AG04450 (cell line): ENCODE data around the gene VSIG4. TPM values are rescaled to one million over a fixed set of nuclear protein-coding genes. Genes with fewer than 3 reads are reported as not detected.

Source experiments
- CTCF ChIA-PET: fragments of 300-600, 350-600 bp; formaldehyde crosslinking; extraction: SDS; loops from one replicate; lab custom pipeline; 2022; ENCODE audit warnings: antibody characterized with exemption, inconsistent platforms; lab: Charles Lee
- POLR2A ChIA-PET: fragments of 350-600 bp; formaldehyde crosslinking; extraction: SDS; loops from one replicate; lab custom pipeline; 2021; ENCODE audit warnings: antibody characterized with exemption, inconsistent platforms; lab: Yijun Ruan, JAX
- DNase-seq: peaks from one replicate; pipeline ENCODE4 v3.0.0-alpha.2; 2011; ENCODE audit warnings: low read depth, low spot score
- H3K27ac ChIP-seq: one replicate; pipeline ENCODE4 v1.5.1; 2012; ENCODE audit warnings: low read depth, low read length, control low read depth
- H3K27me3 ChIP-seq: one replicate; pipeline ENCODE4 v1.6.0; 2012; ENCODE audit warnings: low read length; ENCODE audit not compliant: control insufficient read depth, insufficient read depth
- H3K4me3 ChIP-seq: 2 replicates; pipeline ENCODE4 v1.5.1; 2011; ENCODE audit warnings: mild to moderate bottlenecking, low read depth, low read length, control low read depth
- H3K9me3 ChIP-seq: 2 replicates; pipeline ENCODE4 v1.5.1; 2012; ENCODE audit warnings: low read length; ENCODE audit not compliant: control insufficient read depth, insufficient read depth
- polyA plus RNA-seq: library from polyadenylated mRNA; depleted of rRNA; stranded (reverse); fragments of >200 nt; gene quantifications from 2 replicates; pipeline ENCODE4 v1.2.3, GENCODE V29; 2011
- TF ChIP-seq, protein P1 (sequence below): IDR thresholded peaks from 2 replicates; pipeline ENCODE4 v1.5.1; 2011; ENCODE audit warnings: low read depth, low read length, control low read depth, inconsistent platforms

VSIG4 gene
- polyA plus RNA-seq, 1 experiment, result not detected

GRCh38 chrX:66021765-66022631 is 17.9 kb downstream of the VSIG4 start:
- DNase-seq, result no peak
- Histone ChIP-seq H3K27ac (no peak overlapping the region), H3K27me3 (no peaks in the 10 kb centered on the region), H3K9me3 (no peaks in the 10 kb centered on the region), H3K4me3 (no peak overlapping the region)
- POLR2A ChIA-PET, result no interaction called here
- TF ChIP-seq, protein P1, sequence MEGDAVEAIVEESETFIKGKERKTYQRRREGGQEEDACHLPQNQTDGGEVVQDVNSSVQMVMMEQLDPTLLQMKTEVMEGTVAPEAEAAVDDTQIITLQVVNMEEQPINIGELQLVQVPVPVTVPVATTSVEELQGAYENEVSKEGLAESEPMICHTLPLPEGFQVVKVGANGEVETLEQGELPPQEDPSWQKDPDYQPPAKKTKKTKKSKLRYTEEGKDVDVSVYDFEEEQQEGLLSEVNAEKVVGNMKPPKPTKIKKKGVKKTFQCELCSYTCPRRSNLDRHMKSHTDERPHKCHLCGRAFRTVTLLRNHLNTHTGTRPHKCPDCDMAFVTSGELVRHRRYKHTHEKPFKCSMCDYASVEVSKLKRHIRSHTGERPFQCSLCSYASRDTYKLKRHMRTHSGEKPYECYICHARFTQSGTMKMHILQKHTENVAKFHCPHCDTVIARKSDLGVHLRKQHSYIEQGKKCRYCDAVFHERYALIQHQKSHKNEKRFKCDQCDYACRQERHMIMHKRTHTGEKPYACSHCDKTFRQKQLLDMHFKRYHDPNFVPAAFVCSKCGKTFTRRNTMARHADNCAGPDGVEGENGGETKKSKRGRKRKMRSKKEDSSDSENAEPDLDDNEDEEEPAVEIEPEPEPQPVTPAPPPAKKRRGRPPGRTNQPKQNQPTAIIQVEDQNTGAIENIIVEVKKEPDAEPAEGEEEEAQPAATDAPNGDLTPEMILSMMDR, result no peak
- CTCF ChIA-PET, result interaction anchor here (0.7 kb wide), 1 partner anchor 1999 kb away, joined by 3 read pairs; no protein-coding TSS in a partner anchor

DNA sequence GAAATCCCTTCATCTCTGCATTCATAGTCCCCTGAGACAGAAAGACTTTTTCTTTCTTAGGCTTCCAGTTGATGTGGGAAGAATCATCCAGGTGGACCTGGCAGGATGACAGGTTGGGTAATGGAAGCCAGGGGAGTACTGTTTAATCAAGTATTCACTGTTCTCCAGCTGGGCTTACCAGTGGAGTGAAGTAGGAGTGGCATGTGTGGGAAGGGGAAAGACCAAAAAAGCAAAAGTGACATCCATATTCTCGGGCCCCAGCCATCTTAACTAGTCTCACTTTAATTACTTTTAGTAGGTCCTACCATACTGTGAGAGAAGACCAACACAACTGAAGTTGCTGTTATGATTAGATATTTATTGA is 18.5 kb downstream of the VSIG4 start:
- TF ChIP-seq, protein P1, result no peak
- no peak overlapping the region for H3K4me3 ChIP-seq
- no peak overlapping the region for H3K27ac ChIP-seq
- DNase-seq, result no peak
- H3K27me3 ChIP-seq, result no peaks in the 10 kb centered on the region
- POLR2A ChIA-PET, result no interaction called here
- CTCF ChIA-PET, result no interaction called here
- H3K9me3 ChIP-seq, result no peaks in the 10 kb centered on the region

DNA sequence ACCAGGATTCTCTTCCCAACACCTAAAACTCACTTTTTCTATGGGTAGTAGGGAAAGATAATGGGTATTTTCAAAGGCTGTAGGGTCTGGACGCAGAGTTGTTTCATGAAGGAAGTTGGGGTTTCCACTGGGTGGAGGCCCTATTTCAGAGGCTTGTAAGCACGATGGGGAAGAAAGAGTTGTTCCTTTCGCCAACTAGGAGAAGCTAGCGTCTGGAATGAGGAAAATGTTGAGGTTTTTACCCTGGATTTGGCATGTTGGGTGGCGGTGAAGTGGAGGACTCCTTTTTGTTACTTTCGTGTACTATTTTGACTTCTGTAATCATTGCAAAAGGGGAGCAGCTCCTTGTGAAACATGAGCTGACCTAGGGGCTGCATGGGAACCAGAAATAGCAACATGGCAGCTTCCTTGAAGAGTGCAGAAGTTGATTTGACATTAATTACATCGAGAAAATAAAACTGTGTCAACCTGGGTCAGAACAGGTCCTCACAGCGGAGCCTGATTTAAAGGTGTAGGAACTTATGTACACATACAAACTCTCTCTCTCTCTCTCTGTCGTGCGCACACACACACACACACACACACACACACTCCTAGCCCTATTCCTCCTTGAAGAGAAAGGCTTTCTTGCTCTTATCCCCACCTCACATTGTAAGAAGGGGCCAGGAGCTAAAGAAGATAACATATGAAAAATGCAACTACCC is 19.1 kb downstream of the VSIG4 start:
- H3K27ac ChIP-seq, result no peak overlapping the region
- no peak overlapping the region for H3K4me3 ChIP-seq
- no peak for DNase-seq
- POLR2A ChIA-PET, result no interaction called here
- H3K27me3 ChIP-seq, result no peaks in the 10 kb centered on the region
- no peaks in the 10 kb centered on the region for H3K9me3 ChIP-seq
- CTCF ChIA-PET, result no interaction called here
- TF ChIP-seq, protein P1, result no peak

DNA sequence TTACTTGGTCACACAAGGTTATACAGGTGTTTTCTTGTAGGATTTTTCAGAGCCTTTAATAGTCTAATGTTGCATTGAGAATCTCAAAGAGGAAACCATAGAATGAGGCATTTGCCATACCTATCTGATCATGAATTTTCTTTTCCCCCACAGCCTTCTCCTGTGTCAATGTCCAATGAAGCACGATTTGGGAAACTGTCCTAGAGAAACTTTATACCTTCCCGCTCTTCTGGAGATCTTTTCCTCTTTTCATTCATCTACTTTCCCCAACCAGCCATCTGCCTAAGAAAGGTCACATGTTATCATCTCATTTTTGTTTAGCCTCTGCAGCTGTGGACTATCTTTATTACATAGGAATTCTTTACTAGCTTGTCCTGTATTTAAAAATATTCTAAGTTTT is 19.9 kb downstream of the VSIG4 start:
- ChIA-PET POLR2A (no interaction called here), CTCF (no interaction called here)
- DNase-seq, result no peak
- Histone ChIP-seq H3K4me3 (no peak overlapping the region), H3K27ac (no peak overlapping the region), H3K9me3 (no peaks in the 10 kb centered on the region), H3K27me3 (no peaks in the 10 kb centered on the region)
- TF ChIP-seq, protein P1, result no peak

DNA sequence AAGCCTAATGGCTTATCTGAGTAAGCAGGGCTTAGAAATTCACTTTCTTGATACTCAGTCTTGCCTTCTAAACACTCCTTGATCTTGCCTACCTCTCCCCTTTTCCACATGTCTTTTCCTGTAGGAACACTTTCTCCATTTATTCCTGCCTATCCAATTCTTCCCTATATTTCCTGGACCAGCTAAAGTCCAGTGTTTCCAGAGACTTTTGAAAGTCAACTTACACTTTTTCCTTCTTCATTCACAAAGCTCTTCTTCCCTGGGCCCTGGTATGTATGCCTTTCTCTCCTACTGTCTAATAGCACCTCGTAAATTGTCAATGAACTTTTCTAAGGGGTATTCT is 20.6 kb downstream of the VSIG4 start:
- H3K27ac ChIP-seq, result no peak overlapping the region
- no peak for DNase-seq
- no peaks in the 10 kb centered on the region for H3K9me3 ChIP-seq
- TF ChIP-seq, protein P1, result no peak
- ChIA-PET POLR2A (no interaction called here), CTCF (no interaction called here)
- no peak overlapping the region for H3K4me3 ChIP-seq
- H3K27me3 ChIP-seq, result no peaks in the 10 kb centered on the region
